ENCODE data around the gene MRPS2. TPM values are rescaled to one million over a fixed set of nuclear protein-coding genes. Genes with fewer than 3 reads are reported as not detected.

MRPS2 gene
- total and polyA plus RNA-seq, 11 donors = 34.1 to 95.2 (median 48.7) TPM

GRCh38 chr9:135491764-135492163 lies 8.7 kb upstream of the MRPS2 start:
- no peak for ATAC-seq
- intact Hi-C loops (cut with DNase I) = no loop called here
- WGBS, 4 donors = 80 to 85% (median 82%) methylated on average over 4 of the region's 4 CpGs
- no peaks in the 10 kb centered on the region for H3K27me3 ChIP-seq
- TF ChIP-seq POLR2A (IDR thresholded peaks at IDR 0.05) = no peak
- no peak for TF ChIP-seq CTCF (IDR thresholded peaks at IDR 0.05)
- no peaks in the 10 kb centered on the region for H3K9me3 ChIP-seq
- no peak overlapping the region for H3K27ac ChIP-seq
- no peaks in the 10 kb centered on the region for H3K4me1 ChIP-seq
- DNase-seq = no peak
- H3K36me3 ChIP-seq = peaks cover 0 to 26% (median 20%) of the 10 kb centered on the region in 9 donors
- H3K4me3 ChIP-seq = no peak overlapping the region

DNA sequence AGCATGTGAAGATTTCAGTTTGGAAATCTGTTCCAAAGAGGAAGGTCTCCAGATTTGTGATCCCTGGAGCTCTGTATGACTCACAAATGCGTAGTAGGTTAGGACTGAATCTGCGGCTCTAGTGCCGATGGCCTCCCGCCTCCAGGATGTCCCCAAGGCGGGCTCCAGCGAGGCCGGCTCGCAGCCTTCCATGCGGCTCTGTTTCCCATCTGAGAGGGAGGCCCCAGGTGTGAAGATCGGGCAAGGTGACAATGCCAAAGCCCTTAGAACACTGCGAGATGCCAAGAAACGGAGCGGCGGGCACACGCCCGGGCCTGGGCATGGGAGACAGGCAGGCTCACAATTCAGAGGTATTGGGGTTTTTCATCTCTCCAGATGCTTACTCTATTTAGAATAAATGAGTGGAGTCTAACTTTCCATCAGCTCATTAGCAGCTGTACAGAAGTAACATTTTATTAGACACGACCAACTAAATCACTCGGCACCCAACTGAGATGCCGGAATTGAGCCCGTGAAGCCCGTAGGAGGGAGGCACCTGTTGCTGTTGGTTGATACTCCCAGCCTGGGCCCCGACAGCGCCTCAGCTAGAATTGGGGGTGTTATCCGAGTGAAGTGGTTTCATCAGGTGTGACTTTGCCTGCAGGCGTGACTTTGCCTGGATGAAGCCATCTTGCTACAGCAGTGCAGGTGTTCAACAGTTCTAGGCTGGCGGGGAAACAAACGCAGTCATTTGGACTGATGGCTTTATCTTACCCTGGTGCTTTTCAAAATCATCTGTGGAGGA lies 7.4 kb upstream of the MRPS2 start:
- Histone ChIP-seq H3K36me3 (peaks cover 0 to 14% (median 8%) of the 10 kb centered on the region in 9 donors), H3K9me3 (no peaks in the 10 kb centered on the region), H3K27ac (no peak overlapping the region), H3K4me1 (no peaks in the 10 kb centered on the region), H3K4me3 (no peak overlapping the region), H3K27me3 (no peaks in the 10 kb centered on the region)
- ATAC-seq (no peak), DNase-seq (peak in 1 of 5 donors; percentile 24)
- TF ChIP-seq POLR2A (IDR thresholded peaks at IDR 0.05) (no peak), CTCF (IDR thresholded peaks at IDR 0.05) (no peak)
- 85 to 94% (median 92%) methylated on average over 26 to 27 of the region's 27 CpGs for WGBS, 4 donors
- intact Hi-C loops (cut with DNase I) = no loop called here

DNA sequence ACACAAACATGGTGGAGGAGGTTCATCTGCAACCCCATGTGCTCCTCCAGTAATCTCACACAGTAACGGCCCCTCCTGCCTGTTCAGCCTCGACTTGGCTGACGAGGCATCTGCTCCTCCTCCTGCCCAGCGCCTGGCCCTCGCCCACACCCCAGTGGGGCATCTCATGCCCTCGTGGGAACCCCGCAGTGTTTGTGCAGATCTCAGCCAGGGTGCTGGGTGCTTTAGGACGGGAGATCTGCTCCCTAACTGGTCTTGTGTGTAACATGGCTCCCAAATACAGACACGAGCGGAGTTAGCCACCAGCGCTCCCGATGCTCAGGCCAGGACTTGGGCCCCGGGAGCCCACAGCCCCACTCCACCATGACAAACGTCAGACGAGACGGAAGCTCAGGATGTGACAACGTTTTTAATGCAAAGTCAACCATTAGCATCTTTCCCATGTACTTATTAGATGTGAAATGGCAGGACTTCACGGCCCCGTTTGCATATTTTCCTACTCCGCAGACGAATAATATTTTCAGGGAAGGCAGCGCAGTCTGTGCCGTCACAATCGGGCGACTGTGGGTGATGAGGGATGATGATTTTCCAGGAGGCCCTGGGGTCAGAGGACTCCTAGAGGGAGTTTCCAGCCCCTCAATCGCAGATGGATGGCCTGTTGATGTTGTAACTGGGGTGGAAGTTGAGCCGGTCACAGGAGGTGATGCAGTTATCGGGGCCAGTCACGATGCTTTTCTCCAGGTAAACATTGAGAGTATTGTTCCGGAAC lies 5.5 kb upstream of the MRPS2 start:
- peak in 1 of 5 donors; percentile 55 for DNase-seq
- ATAC-seq = no peak
- 81 to 84% (median 82%) methylated on average over 30 of the region's 30 CpGs for WGBS, 4 donors
- intact Hi-C loops (cut with DNase I) = no loop called here
- Histone ChIP-seq H3K4me3 (no peak overlapping the region), H3K4me1 (peaks cover 0 to 10% (median 6%) of the 10 kb centered on the region in 12 donors), H3K27ac (no peak overlapping the region), H3K27me3 (no peaks in the 10 kb centered on the region), H3K9me3 (no peaks in the 10 kb centered on the region), H3K36me3 (peaks cover 0 to 2% (median 0%) of the 10 kb centered on the region in 9 donors)
- TF ChIP-seq POLR2A (IDR thresholded peaks at IDR 0.05) = no peak
- no peak for TF ChIP-seq CTCF (IDR thresholded peaks at IDR 0.05)

All from heart left ventricle (tissue), 16 donors.